ENCODE results near the gene SCNN1G. TPM values are rescaled to one million over a fixed set of nuclear protein-coding genes. Genes with fewer than 3 reads are reported as not detected.

The SCNN1G gene
- total and polyA plus RNA-seq, 2 of the 13 experiments (the other 11 are each of a cell fraction or from before 2014, with no cell fraction given), result not detected

DNA sequence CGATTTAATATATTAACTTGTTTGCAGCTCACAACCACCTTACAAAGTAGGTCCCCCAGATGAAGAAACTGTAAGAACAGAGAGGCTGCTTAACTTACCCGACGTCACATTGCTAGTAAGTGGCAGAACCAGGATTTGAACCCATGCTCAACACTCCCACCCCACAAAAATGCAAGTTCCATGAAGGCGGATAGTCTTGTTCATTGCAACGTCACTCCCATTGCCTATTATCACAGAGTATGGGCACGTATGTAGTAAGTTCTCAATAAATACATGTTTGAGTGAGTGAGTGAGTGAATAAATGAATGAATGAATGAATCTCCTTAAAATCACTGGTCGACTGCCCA, 34.4 kb upstream of the SCNN1G start (continued):
- TF ChIP-seq, protein P1, sequence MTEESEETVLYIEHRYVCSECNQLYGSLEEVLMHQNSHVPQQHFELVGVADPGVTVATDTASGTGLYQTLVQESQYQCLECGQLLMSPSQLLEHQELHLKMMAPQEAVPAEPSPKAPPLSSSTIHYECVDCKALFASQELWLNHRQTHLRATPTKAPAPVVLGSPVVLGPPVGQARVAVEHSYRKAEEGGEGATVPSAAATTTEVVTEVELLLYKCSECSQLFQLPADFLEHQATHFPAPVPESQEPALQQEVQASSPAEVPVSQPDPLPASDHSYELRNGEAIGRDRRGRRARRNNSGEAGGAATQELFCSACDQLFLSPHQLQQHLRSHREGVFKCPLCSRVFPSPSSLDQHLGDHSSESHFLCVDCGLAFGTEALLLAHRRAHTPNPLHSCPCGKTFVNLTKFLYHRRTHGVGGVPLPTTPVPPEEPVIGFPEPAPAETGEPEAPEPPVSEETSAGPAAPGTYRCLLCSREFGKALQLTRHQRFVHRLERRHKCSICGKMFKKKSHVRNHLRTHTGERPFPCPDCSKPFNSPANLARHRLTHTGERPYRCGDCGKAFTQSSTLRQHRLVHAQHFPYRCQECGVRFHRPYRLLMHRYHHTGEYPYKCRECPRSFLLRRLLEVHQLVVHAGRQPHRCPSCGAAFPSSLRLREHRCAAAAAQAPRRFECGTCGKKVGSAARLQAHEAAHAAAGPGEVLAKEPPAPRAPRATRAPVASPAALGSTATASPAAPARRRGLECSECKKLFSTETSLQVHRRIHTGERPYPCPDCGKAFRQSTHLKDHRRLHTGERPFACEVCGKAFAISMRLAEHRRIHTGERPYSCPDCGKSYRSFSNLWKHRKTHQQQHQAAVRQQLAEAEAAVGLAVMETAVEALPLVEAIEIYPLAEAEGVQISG (CRISPR knock-in tag; IDR thresholded peaks at IDR 0.05), result no peak
- TF ChIP-seq ZNF652 (CRISPR knock-in tag; IDR thresholded peaks at IDR 0.05; ENCODE audit: borderline replicate concordance, low read depth) (no peak), XBP1 (CRISPR knock-in tag; IDR thresholded peaks at IDR 0.05) (no peak), SMYD3 (CRISPR knock-in tag; IDR thresholded peaks at IDR 0.05) (0 out of 2 replicates have a peak, but pooled peaks have one; percentile 57), CC2D1A (CRISPR knock-in tag; IDR thresholded peaks at IDR 0.05) (0 out of 2 replicates have a peak, but pooled peaks have one; percentile 46), ZMYM2 (CRISPR knock-in tag; IDR thresholded peaks at IDR 0.05) (peak; percentile 44; the same call in 1 of the 2 replicates), ZFP82 (CRISPR knock-in tag; IDR thresholded peaks at IDR 0.05; ENCODE audit: borderline replicate concordance) (0 out of 2 replicates have a peak, but pooled peaks have one; percentile 6), NFRKB (IDR thresholded peaks at IDR 0.05) (no peak), ZNF703 (CRISPR knock-in tag; IDR thresholded peaks at IDR 0.05; ENCODE audit: borderline replicate concordance) (no peak), EHMT2 (IDR thresholded peaks at IDR 0.05; ENCODE audit: borderline replicate concordance, low read depth, low read length) (no peak), ZNF569 (CRISPR knock-in tag; IDR thresholded peaks at IDR 0.05; ENCODE audit: borderline replicate concordance) (no peak), NCOR1 (IDR thresholded peaks at IDR 0.05; ENCODE audit: borderline replicate concordance, low read length) (no peak), KDM1A (CRISPR knock-in tag; IDR thresholded peaks at IDR 0.05) (peak; percentile 84; the same call in 1 of the 2 replicates), THAP11 (CRISPR knock-in tag; IDR thresholded peaks at IDR 0.05) (no peak), ZFP36L1 (CRISPR knock-in tag; IDR thresholded peaks at IDR 0.05) (no peak), HMG20B (CRISPR knock-in tag; conservative IDR thresholded peaks at IDR 0.05) (0 out of 2 replicates have a peak, but pooled peaks have one; percentile 8), ADNP (CRISPR knock-in tag; IDR thresholded peaks at IDR 0.05) (0 out of 2 replicates have a peak, but pooled peaks have one; percentile 67), ZNF501 (CRISPR knock-in tag; IDR thresholded peaks at IDR 0.05) (no peak), REL (CRISPR knock-in tag; conservative IDR thresholded peaks at IDR 0.05) (no peak), GPN1 (CRISPR knock-in tag; IDR thresholded peaks at IDR 0.05; ENCODE audit: borderline replicate concordance) (no peak)
- TF ChIP-seq, protein P2, sequence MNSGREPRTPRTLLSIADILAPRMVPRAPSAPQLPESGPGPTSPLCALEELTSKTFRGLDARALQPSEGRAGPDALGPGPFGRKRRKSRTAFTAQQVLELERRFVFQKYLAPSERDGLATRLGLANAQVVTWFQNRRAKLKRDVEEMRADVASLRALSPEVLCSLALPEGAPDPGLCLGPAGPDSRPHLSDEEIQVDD (CRISPR knock-in tag; IDR thresholded peaks at IDR 0.05; ENCODE audit: borderline replicate concordance), result no peak
- TF ChIP-seq, protein P3, sequence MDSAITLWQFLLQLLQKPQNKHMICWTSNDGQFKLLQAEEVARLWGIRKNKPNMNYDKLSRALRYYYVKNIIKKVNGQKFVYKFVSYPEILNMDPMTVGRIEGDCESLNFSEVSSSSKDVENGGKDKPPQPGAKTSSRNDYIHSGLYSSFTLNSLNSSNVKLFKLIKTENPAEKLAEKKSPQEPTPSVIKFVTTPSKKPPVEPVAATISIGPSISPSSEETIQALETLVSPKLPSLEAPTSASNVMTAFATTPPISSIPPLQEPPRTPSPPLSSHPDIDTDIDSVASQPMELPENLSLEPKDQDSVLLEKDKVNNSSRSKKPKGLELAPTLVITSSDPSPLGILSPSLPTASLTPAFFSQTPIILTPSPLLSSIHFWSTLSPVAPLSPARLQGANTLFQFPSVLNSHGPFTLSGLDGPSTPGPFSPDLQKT (CRISPR knock-in tag; IDR thresholded peaks at IDR 0.05; ENCODE audit: borderline replicate concordance), result no peak
- TF ChIP-seq, protein P4, sequence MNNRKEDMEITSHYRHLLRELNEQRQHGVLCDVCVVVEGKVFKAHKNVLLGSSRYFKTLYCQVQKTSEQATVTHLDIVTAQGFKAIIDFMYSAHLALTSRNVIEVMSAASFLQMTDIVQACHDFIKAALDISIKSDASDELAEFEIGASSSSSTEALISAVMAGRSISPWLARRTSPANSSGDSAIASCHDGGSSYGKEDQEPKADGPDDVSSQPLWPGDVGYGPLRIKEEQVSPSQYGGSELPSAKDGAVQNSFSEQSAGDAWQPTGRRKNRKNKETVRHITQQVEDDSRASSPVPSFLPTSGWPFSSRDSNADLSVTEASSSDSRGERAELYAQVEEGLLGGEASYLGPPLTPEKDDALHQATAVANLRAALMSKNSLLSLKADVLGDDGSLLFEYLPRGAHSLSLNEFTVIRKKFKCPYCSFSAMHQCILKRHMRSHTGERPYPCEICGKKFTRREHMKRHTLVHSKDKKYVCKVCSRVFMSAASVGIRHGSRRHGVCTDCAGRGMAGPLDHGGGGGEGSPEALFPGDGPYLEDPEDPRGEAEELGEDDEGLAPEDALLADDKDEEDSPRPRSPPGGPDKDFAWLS (CRISPR knock-in tag; IDR thresholded peaks at IDR 0.05; ENCODE audit: borderline replicate concordance), result no peak
- TF ChIP-seq, protein P5, sequence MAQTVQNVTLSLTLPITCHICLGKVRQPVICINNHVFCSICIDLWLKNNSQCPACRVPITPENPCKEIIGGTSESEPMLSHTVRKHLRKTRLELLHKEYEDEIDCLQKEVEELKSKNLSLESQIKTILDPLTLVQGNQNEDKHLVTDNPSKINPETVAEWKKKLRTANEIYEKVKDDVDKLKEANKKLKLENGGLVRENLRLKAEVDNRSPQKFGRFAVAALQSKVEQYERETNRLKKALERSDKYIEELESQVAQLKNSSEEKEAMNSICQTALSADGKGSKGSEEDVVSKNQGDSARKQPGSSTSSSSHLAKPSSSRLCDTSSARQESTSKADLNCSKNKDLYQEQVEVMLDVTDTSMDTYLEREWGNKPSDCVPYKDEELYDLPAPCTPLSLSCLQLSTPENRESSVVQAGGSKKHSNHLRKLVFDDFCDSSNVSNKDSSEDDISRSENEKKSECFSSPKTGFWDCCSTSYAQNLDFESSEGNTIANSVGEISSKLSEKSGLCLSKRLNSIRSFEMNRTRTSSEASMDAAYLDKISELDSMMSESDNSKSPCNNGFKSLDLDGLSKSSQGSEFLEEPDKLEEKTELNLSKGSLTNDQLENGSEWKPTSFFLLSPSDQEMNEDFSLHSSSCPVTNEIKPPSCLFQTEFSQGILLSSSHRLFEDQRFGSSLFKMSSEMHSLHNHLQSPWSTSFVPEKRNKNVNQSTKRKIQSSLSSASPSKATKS (CRISPR knock-in tag; IDR thresholded peaks at IDR 0.05), result no peak

Measured in HepG2 (cell line).